Measurements from ENCODE around the gene BAZ1B. TPM values are rescaled to one million over a fixed set of nuclear protein-coding genes. Genes with fewer than 3 reads are reported as not detected.
A peak's percentile ranks its signal among the peaks of the same experiment; 100 is the strongest.
"Not testable (repeated sequence)": the region's sequence is repeated elsewhere in the genome, so short reads cannot be mapped to it uniquely, and the experiment has no call there.

The BAZ1B gene
- total RNA-seq, 1 donor from 2014 or later: 85.8 TPM

- H3K4me3 ChIP-seq: no peak overlapping the region
- Mint-ChIP-seq H3K9me3 (no peaks in the 10 kb centered on the region), H3K4me1 (peaks cover 5% of the 10 kb centered on the region), H3K27me3 (ENCODE audit: insufficient read depth, low read depth) (peaks cover 4% of the 10 kb centered on the region), H3K27ac (no peak overlapping the region), H3K36me3 (peaks cover 16% of the 10 kb centered on the region), H3K4me3 (no peak overlapping the region)
- H3K9ac ChIP-seq: no peak overlapping the region
- H3K27ac ChIP-seq: no peak overlapping the region
- DNase-seq (ENCODE audit: low spot score): no peak
- TF ChIP-seq EZH2 (IDR thresholded peaks at IDR 0.05) (no peak), CTCF (IDR thresholded peaks at IDR 0.05) (no peak), EZH2phosphoT487 (IDR thresholded peaks at IDR 0.05) (no peak)
- no peaks in the 10 kb centered on the region for H3K9me3 ChIP-seq (ENCODE audit: low read depth)
- peaks cover 20% of the 10 kb centered on the region for H3F3A ChIP-seq (ENCODE audit: low read depth)
- no peak overlapping the region for H2AFZ ChIP-seq (replicated peaks)
- H3K79me2 ChIP-seq (ENCODE audit: low read depth): no peaks in the 10 kb centered on the region
- no peaks in the 10 kb centered on the region for H3K4me1 ChIP-seq
- H3K4me2 ChIP-seq: no peak overlapping the region
- no peaks in the 10 kb centered on the region for H3K36me3 ChIP-seq
- peaks cover 3% of the 10 kb centered on the region for H4K20me1 ChIP-seq (ENCODE audit: low read depth)
- H3K27me3 ChIP-seq: peaks cover 6% of the 10 kb centered on the region
Observed at GRCh38 chr7:73569042-73569608, 47.0 kb upstream of the BAZ1B start.

- Mint-ChIP-seq H3K9me3 (no peaks in the 10 kb centered on the region), H3K4me3 (no peak overlapping the region), H3K27me3 (ENCODE audit: insufficient read depth, low read depth) (peaks cover 4% of the 10 kb centered on the region), H3K27ac (no peak overlapping the region), H3K4me1 (peaks cover 5% of the 10 kb centered on the region), H3K36me3 (peaks cover 8% of the 10 kb centered on the region)
- H3K4me1 ChIP-seq: no peaks in the 10 kb centered on the region
- H4K20me1 ChIP-seq (ENCODE audit: low read depth): peaks cover 3% of the 10 kb centered on the region
- H3K79me2 ChIP-seq (ENCODE audit: low read depth): no peaks in the 10 kb centered on the region
- no peak for DNase-seq (ENCODE audit: low spot score)
- H3K4me2 ChIP-seq: no peak overlapping the region
- H3K9ac ChIP-seq: no peak overlapping the region
- no peaks in the 10 kb centered on the region for H3K36me3 ChIP-seq
- H3K9me3 ChIP-seq (ENCODE audit: low read depth): no peaks in the 10 kb centered on the region
- peaks cover 20% of the 10 kb centered on the region for H3F3A ChIP-seq (ENCODE audit: low read depth)
- TF ChIP-seq EZH2phosphoT487 (IDR thresholded peaks at IDR 0.05) (no peak), CTCF (IDR thresholded peaks at IDR 0.05) (no peak), EZH2 (IDR thresholded peaks at IDR 0.05) (no peak)
- H2AFZ ChIP-seq (replicated peaks): no peak overlapping the region
- H3K27me3 ChIP-seq: peaks cover 6% of the 10 kb centered on the region
- H3K27ac ChIP-seq: no peak overlapping the region
- no peak overlapping the region for H3K4me3 ChIP-seq
Observed at GRCh38 chr7:73567846-73568685, 46.0 kb upstream of the BAZ1B start.

- H3K27me3 Mint-ChIP-seq (ENCODE audit: insufficient read depth, low read depth): peaks cover 4% of the 10 kb centered on the region
- Histone ChIP-seq H2AFZ (replicated peaks) (no peak overlapping the region), H3K4me3 (no peak overlapping the region)
Observed at GRCh38 chr7:73567140-73567539, 45.0 kb upstream of the BAZ1B start.

GRCh38 chr7:73566431-73566830 is 44.3 kb upstream of the BAZ1B start:
- not testable (repeated sequence) for H3K36me3 Mint-ChIP-seq; H3K4me1 ChIP-seq; H3K27ac ChIP-seq; H3K27me3 ChIP-seq; H4K20me1 ChIP-seq (ENCODE audit: low read depth); H3K4me3 ChIP-seq; H3K9me3 ChIP-seq (ENCODE audit: low read depth); H3K27me3 Mint-ChIP-seq (ENCODE audit: insufficient read depth, low read depth); H3K36me3 ChIP-seq; H2AFZ ChIP-seq (replicated peaks); H3K4me2 ChIP-seq; H3K27ac Mint-ChIP-seq; H3K9ac ChIP-seq; H3K9me3 Mint-ChIP-seq; DNase-seq (ENCODE audit: low spot score); H3K79me2 ChIP-seq (ENCODE audit: low read depth); H3K4me1 Mint-ChIP-seq
- H3K4me3 Mint-ChIP-seq: peak overlapping the region; percentile 54
- peaks cover 20% of the 10 kb centered on the region for H3F3A ChIP-seq (ENCODE audit: low read depth)

More at GRCh38 chr7:73567140-73567539, 45.0 kb upstream of the BAZ1B start:
- peaks cover 1% of the 10 kb centered on the region for H3K36me3 Mint-ChIP-seq
- H3K4me2 ChIP-seq: no peak overlapping the region
- no peak overlapping the region for H3K27ac ChIP-seq
- no peaks in the 10 kb centered on the region for H3K9me3 ChIP-seq (ENCODE audit: low read depth)
- H3K4me3 Mint-ChIP-seq: no peak overlapping the region
- H4K20me1 ChIP-seq (ENCODE audit: low read depth): peaks cover 3% of the 10 kb centered on the region
- H3K27ac Mint-ChIP-seq: no peak overlapping the region
- H3K27me3 ChIP-seq: peaks cover 6% of the 10 kb centered on the region
- H3K79me2 ChIP-seq (ENCODE audit: low read depth): no peaks in the 10 kb centered on the region
- no peak overlapping the region for H3K9ac ChIP-seq
- H3K4me1 Mint-ChIP-seq: peaks cover 5% of the 10 kb centered on the region
- TF ChIP-seq EZH2 (IDR thresholded peaks at IDR 0.05) (no peak), EZH2phosphoT487 (IDR thresholded peaks at IDR 0.05) (no peak), CTCF (IDR thresholded peaks at IDR 0.05) (no peak)
- peaks cover 20% of the 10 kb centered on the region for H3F3A ChIP-seq (ENCODE audit: low read depth)
- DNase-seq (ENCODE audit: low spot score): no peak
- H3K36me3 ChIP-seq: no peaks in the 10 kb centered on the region
- H3K9me3 Mint-ChIP-seq: peaks cover 5% of the 10 kb centered on the region
- H3K4me1 ChIP-seq: no peaks in the 10 kb centered on the region

Data from neural progenitor cell (in vitro differentiated cells).